Suprapubic skin (tissue), 4 donors: ENCODE measurements around the gene SF3A2.

ENCODE experiments used
- POLR2A ChIP-seq, 2 donors: fragments of 450-650 bp; IDR thresholded peaks; one replicate each; pipeline ENCODE4 v1.6.1; 2017; ENCODE audit warnings: antibody characterized with exemption in 2 of 2, mild to moderate bottlenecking in 2 of 2, moderate library complexity in 2 of 2
- POLR2AphosphoS5 ChIP-seq, 3 donors: sonication (generic); formaldehyde crosslinking; IDR thresholded peaks; one replicate each; pipeline ENCODE4 v1.6.1; 2017; ENCODE audit warnings: antibody characterized with exemption in 3 of 3
- TF ChIP-seq, protein P1 (sequence below), 2 donors: fragments of 200-600 bp in 1 of 2; fragments of 450-650 bp in 1 of 2; sonication (generic) in 1 of 2; IDR thresholded peaks; one replicate each; pipeline ENCODE4 v1.5.1; 2016 to 2019; ENCODE audit warnings: antibody characterized with exemption in 2 of 2, mild to moderate bottlenecking in 1 of 2, moderate library complexity in 1 of 2

DNA sequence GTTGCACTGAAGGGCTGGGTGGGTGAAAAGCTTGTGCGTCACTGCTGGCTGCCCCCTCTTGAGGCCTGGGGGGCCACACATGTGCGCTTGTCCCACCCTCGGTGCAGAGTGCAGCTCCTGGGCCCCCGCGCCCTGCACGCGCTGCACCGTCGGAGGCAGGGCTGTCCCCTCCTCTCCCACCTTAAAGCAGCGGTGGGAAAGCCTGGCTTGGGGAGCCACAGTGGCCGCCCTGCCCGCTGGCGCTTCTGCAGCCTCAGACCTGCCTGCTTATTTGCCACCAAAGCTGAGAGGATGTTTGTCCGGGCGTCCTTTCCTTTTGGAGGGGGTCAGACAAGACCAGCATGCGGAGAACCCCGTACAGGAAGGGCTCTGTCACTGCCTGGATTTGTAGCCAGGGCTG, 27.2 kb upstream of the SF3A2 start:
- TF ChIP-seq POLR2A (IDR thresholded peaks at IDR 0.05) (no peak), POLR2AphosphoS5 (IDR thresholded peaks at IDR 0.05) (no peak)
- TF ChIP-seq, protein P1, sequence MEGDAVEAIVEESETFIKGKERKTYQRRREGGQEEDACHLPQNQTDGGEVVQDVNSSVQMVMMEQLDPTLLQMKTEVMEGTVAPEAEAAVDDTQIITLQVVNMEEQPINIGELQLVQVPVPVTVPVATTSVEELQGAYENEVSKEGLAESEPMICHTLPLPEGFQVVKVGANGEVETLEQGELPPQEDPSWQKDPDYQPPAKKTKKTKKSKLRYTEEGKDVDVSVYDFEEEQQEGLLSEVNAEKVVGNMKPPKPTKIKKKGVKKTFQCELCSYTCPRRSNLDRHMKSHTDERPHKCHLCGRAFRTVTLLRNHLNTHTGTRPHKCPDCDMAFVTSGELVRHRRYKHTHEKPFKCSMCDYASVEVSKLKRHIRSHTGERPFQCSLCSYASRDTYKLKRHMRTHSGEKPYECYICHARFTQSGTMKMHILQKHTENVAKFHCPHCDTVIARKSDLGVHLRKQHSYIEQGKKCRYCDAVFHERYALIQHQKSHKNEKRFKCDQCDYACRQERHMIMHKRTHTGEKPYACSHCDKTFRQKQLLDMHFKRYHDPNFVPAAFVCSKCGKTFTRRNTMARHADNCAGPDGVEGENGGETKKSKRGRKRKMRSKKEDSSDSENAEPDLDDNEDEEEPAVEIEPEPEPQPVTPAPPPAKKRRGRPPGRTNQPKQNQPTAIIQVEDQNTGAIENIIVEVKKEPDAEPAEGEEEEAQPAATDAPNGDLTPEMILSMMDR (IDR thresholded peaks at IDR 0.05) = no peak
